ENCODE results near the gene ABCA2. TPM values are rescaled to one million over a fixed set of nuclear protein-coding genes. Genes with fewer than 3 reads are reported as not detected.

The ABCA2 gene
- total and polyA plus RNA-seq, 9 of the 15 experiments (the other 6 are each of a cell fraction or from before 2014, with no cell fraction given), result 0.69 to 16.3 (median 6.1) TPM; not detected in 2

DNA sequence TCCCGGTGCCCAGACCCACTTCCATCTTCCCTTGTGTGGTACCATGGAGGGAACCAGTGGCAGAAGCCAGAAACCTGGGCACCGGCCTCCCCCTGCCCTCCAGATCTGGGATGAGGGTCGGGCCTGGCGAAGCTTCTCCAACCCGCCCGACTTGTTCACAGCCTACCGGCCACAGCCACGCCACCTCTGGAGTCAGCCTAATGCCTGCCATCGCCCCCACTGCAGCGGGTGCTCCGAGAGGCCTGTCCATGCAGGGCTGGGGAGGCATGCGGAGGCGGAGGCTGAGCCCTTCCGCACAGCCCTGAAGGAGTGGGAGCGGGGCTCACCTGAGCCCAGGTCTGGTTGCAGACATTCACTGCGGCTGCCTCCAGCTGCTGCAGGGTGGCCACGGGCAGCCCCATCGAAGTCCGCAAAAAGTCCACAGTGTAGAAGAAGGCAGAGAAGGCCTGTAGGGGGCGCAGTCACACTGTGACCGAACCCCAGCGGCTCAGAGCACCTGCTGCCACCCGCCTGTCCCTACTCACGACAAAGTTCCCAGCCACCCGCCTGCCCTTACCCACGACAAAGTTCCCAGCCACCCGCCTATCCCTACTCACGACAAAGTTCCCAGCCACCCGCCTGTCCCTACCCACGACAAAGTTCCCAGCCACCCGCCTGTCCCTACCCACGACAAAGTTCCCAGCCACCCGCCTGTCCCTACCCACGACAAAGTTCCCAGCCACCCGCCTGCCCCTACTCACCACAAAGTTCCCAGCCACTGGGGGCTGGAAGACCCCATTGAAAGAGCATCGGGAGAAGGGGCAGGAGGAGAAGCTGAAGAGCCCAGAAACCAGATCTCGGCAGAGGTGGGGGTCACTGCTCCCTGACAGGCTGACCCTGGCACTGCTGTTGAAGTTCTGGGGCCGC, 21.8 kb upstream of the ABCA2 start (continued):
- TF ChIP-seq JUND (IDR thresholded peaks at IDR 0.05; ENCODE audit: borderline replicate concordance, low read depth, low read length) (no peak), JUND (tag; IDR thresholded peaks at IDR 0.05; ENCODE audit: borderline replicate concordance, low read depth, low read length) (no peak), ZNF551 (CRISPR knock-in tag; IDR thresholded peaks at IDR 0.05) (no peak), ZNF584 (CRISPR knock-in tag; IDR thresholded peaks at IDR 0.05; ENCODE audit: low read depth) (no peak), NR2C2 (CRISPR knock-in tag; IDR thresholded peaks at IDR 0.05) (no peak), NR2C2 (tag; IDR thresholded peaks at IDR 0.05) (no peak), XRCC5 (IDR thresholded peaks at IDR 0.05; ENCODE audit: low read depth, low read length) (0 out of 2 replicates have a peak, but pooled peaks have one; percentile 43), NBN (IDR thresholded peaks at IDR 0.05; ENCODE audit: low read depth) (no peak), ZNF165 (CRISPR knock-in tag; IDR thresholded peaks at IDR 0.05; ENCODE audit: borderline replicate concordance) (no peak), CTBP1 (IDR thresholded peaks at IDR 0.05; ENCODE audit: borderline replicate concordance) (peak; percentile 44; the same call in 1 of the 2 replicates), ZNF316 (IDR thresholded peaks at IDR 0.05) (no peak), CREB1 (IDR thresholded peaks at IDR 0.05) (no peak), CREB1 (CRISPR knock-in tag; IDR thresholded peaks at IDR 0.05) (no peak), SNIP1 (IDR thresholded peaks at IDR 0.05; ENCODE audit: low read depth) (no peak), GATAD2B (IDR thresholded peaks at IDR 0.05; ENCODE audit: borderline replicate concordance) (no peak), NFE2L1 (tag; IDR thresholded peaks at IDR 0.05; ENCODE audit: borderline replicate concordance, low read depth) (no peak), ZNF224 (CRISPR knock-in tag; IDR thresholded peaks at IDR 0.05) (no peak), TEAD4 (IDR thresholded peaks at IDR 0.05; ENCODE audit: low read length) (no peak), TEAD4 (CRISPR knock-in tag; IDR thresholded peaks at IDR 0.05; ENCODE audit: borderline replicate concordance) (no peak), SETDB1 (IDR thresholded peaks at IDR 0.05; ENCODE audit: low read length) (no peak), BRD9 (IDR thresholded peaks at IDR 0.05; ENCODE audit: low read depth, partially characterized antibody) (no peak), HMG20A (CRISPR knock-in tag; conservative IDR thresholded peaks at IDR 0.05) (no peak), ZNF253 (CRISPR knock-in tag; conservative IDR thresholded peaks at IDR 0.05) (no peak)
- TF ChIP-seq, protein P1, sequence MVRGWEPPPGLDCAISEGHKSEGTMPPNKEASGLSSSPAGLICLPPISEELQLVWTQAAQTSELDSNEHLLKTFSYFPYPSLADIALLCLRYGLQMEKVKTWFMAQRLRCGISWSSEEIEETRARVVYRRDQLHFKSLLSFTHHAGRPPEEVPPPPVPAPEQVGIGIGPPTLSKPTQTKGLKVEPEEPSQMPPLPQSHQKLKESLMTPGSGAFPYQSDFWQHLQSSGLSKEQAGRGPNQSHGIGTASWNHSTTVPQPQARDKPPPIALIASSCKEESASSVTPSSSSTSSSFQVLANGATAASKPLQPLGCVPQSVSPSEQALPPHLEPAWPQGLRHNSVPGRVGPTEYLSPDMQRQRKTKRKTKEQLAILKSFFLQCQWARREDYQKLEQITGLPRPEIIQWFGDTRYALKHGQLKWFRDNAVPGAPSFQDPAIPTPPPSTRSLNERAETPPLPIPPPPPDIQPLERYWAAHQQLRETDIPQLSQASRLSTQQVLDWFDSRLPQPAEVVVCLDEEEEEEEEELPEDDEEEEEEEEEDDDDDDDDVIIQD (CRISPR knock-in tag; IDR thresholded peaks at IDR 0.05), result no peak
- TF ChIP-seq, protein P2, sequence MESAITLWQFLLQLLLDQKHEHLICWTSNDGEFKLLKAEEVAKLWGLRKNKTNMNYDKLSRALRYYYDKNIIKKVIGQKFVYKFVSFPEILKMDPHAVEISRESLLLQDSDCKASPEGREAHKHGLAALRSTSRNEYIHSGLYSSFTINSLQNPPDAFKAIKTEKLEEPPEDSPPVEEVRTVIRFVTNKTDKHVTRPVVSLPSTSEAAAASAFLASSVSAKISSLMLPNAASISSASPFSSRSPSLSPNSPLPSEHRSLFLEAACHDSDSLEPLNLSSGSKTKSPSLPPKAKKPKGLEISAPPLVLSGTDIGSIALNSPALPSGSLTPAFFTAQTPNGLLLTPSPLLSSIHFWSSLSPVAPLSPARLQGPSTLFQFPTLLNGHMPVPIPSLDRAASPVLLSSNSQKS (CRISPR knock-in tag; IDR thresholded peaks at IDR 0.05), result no peak
- TF ChIP-seq, protein P3, sequence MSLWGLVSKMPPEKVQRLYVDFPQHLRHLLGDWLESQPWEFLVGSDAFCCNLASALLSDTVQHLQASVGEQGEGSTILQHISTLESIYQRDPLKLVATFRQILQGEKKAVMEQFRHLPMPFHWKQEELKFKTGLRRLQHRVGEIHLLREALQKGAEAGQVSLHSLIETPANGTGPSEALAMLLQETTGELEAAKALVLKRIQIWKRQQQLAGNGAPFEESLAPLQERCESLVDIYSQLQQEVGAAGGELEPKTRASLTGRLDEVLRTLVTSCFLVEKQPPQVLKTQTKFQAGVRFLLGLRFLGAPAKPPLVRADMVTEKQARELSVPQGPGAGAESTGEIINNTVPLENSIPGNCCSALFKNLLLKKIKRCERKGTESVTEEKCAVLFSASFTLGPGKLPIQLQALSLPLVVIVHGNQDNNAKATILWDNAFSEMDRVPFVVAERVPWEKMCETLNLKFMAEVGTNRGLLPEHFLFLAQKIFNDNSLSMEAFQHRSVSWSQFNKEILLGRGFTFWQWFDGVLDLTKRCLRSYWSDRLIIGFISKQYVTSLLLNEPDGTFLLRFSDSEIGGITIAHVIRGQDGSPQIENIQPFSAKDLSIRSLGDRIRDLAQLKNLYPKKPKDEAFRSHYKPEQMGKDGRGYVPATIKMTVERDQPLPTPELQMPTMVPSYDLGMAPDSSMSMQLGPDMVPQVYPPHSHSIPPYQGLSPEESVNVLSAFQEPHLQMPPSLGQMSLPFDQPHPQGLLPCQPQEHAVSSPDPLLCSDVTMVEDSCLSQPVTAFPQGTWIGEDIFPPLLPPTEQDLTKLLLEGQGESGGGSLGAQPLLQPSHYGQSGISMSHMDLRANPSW (CRISPR knock-in tag; IDR thresholded peaks at IDR 0.05), result no peak
